PC-9 (cell line): Measurements from ENCODE around the gene UXS1. TPM values are rescaled to one million over a fixed set of nuclear protein-coding genes. Genes with fewer than 3 reads are reported as not detected.

Experiments used
- BruUV-seq: library from RNA; stranded (reverse); fragments of 400-500 nt; replicated peaks from 2 replicates; lab custom pipeline; 2021; lab: Mats Ljungman, UMichigan
- CTCF ChIA-PET: fragments of 300-600 bp; sonication (Branson Sonifier 250); formaldehyde crosslinking; loops from one replicate; lab custom pipeline; 2022; ENCODE audit warnings: antibody characterized with exemption; lab: Charles Lee
- POLR2A ChIA-PET: fragments of 300-600 bp; sonication (Branson Sonifier 250); formaldehyde crosslinking; loops from one replicate; lab custom pipeline; 2022; ENCODE audit warnings: antibody characterized with exemption; ENCODE audit not compliant: unreplicated experiment; lab: Charles Lee
- DNase-seq, 2 experiments: peaks; one replicate each; pipeline versions ENCODE4 v3.0.0 to v3.0.0-alpha.2; 2015 to 2022; ENCODE audit warnings: mixed read lengths in 1 of 2
- H2AFZ ChIP-seq: fragments of 200-600 bp; sonication (generic); 2 replicates; pipeline ENCODE4 v1.8.1; 2017; ENCODE audit warnings: antibody characterized with exemption
- H3F3A ChIP-seq: fragments of 200-600 bp; sonication (generic); 2 replicates; pipeline ENCODE4 v1.8.1; 2017; ENCODE audit warnings: antibody characterized with exemption, mild to moderate bottlenecking, low read depth; ENCODE audit not compliant: insufficient read depth
- H3K27ac ChIP-seq: fragments of 200-600 bp; sonication (generic); 2 replicates; pipeline ENCODE4 v1.6.1; 2016; ENCODE audit warnings: mixed run types
- H3K27me3 ChIP-seq: fragments of 200-600 bp; sonication (generic); 2 replicates; pipeline ENCODE4 v1.6.1; 2016; ENCODE audit warnings: low read depth, mixed run types; ENCODE audit not compliant: insufficient read depth
- H3K36me3 ChIP-seq: fragments of 200-600 bp; sonication (generic); 2 replicates; pipeline ENCODE4 v1.6.1; 2016; ENCODE audit warnings: low read depth, mixed run types
- H3K4me1 ChIP-seq: fragments of 200-600 bp; sonication (generic); replicated peaks from 2 replicates; pipeline ENCODE4 v1.6.1; 2016; ENCODE audit warnings: mixed run types; ENCODE audit not compliant: insufficient read depth
- H3K4me2 ChIP-seq: fragments of 200-600 bp; sonication (generic); 2 replicates; pipeline ENCODE4 v1.6.1; 2017; ENCODE audit warnings: mixed run types
- H3K4me3 ChIP-seq: fragments of 200-600 bp; sonication (generic); 2 replicates; pipeline ENCODE4 v1.6.1; 2016; ENCODE audit warnings: mixed run types
- H3K79me2 ChIP-seq: fragments of 200-600 bp; sonication (generic); 2 replicates; pipeline ENCODE4 v1.6.1; 2017; ENCODE audit warnings: low read depth, mixed run types
- H3K9me2 ChIP-seq: fragments of 200-600 bp; sonication (generic); 2 replicates; pipeline ENCODE4 v1.8.1; 2017; ENCODE audit warnings: mild to moderate bottlenecking; ENCODE audit not compliant: insufficient read depth
- H3K9me3 ChIP-seq: fragments of 200-600 bp; sonication (generic); 2 replicates; pipeline ENCODE4 v1.8.1; 2016; ENCODE audit warnings: low read depth; ENCODE audit not compliant: insufficient read depth
- H4K20me1 ChIP-seq: fragments of 200-600 bp; sonication (generic); 2 replicates; pipeline ENCODE4 v1.8.1; 2017; ENCODE audit not compliant: insufficient read depth
- CTCF ChIP-seq: fragments of 200-600 bp; sonication (generic); conservative IDR thresholded peaks from 2 replicates; pipeline ENCODE4 v1.6.1; 2017; ENCODE audit warnings: mixed run types, antibody characterized with exemption, mild to moderate bottlenecking, moderate library complexity
- EZH2 ChIP-seq: fragments of 200-600 bp; sonication (generic); IDR thresholded peaks from 2 replicates; pipeline ENCODE4 v1.8.0; 2017; ENCODE audit warnings: antibody characterized with exemption, low read depth
- intact Hi-C: fragments of 100-400 bp; cut with micrococcal nuclease; formaldehyde crosslinking; loops from one replicate; pipeline ENCODE4 v1.10.0; 2022; ENCODE audit not compliant: unreplicated experiment
- total RNA-seq: library from RNA; stranded (reverse); gene quantifications from 2 replicates; pipeline ENCODE4 v1.2.3, GENCODE V29; 2021

The UXS1 gene
- total RNA-seq, 1 experiment from 2014 or later = 65.6 TPM

- intact Hi-C loops = no loop called here
- Histone ChIP-seq H3K36me3 (no peaks in the 10 kb centered on the region), H2AFZ (no peak overlapping the region), H3K79me2 (peaks cover 25% of the 10 kb centered on the region; the same call in 1 of the 2 replicates), H3K4me2 (no peak overlapping the region), H3K27me3 (no peaks in the 10 kb centered on the region), H3K9me3 (no peaks in the 10 kb centered on the region), H3F3A (no peaks in the 10 kb centered on the region), H3K4me3 (no peak overlapping the region), H4K20me1 (peaks cover 13% of the 10 kb centered on the region), H3K27ac (no peak overlapping the region), H3K9me2 (no peaks in the 10 kb centered on the region), H3K4me1 (no peaks in the 10 kb centered on the region)
- no peak for DNase-seq
- CTCF ChIA-PET = no interaction called here
- TF ChIP-seq CTCF = no peak
- no peak for TF ChIP-seq EZH2
- POLR2A ChIA-PET = no interaction called here
- BruUV-seq = no TSS peak
Observed at GRCh38 chr2:106175086-106175850, 18.8 kb downstream of the UXS1 start.

- BruUV-seq = no TSS peak
Observed at GRCh38 chr2:106174056-106174455, 20.0 kb downstream of the UXS1 start.

GRCh38 chr2:106172649-106173048 lies 21.5 kb downstream of the UXS1 start:
- intact Hi-C loops = no loop called here
- CTCF ChIA-PET = interaction anchor here (0.6 kb wide), 1 partner anchor 68 kb away, joined by 3 read pairs; no protein-coding TSS in a partner anchor
- H3K27ac ChIP-seq = no peak overlapping the region
- no peak overlapping the region for H3K4me2 ChIP-seq
- no peak overlapping the region for H2AFZ ChIP-seq
- no peaks in the 10 kb centered on the region for H3K27me3 ChIP-seq
- no peaks in the 10 kb centered on the region for H3K4me1 ChIP-seq
- POLR2A ChIA-PET = no interaction called here
- H3K9me2 ChIP-seq = no peaks in the 10 kb centered on the region
- TF ChIP-seq EZH2 (no peak), CTCF (no peak)
- no peak for DNase-seq
- H3F3A ChIP-seq = no peaks in the 10 kb centered on the region
- no peaks in the 10 kb centered on the region for H3K36me3 ChIP-seq
- H3K9me3 ChIP-seq = no peaks in the 10 kb centered on the region
- peaks cover 25% of the 10 kb centered on the region; the same call in 1 of the 2 replicates for H3K79me2 ChIP-seq
- BruUV-seq = no TSS peak
- peaks cover 7% of the 10 kb centered on the region for H4K20me1 ChIP-seq
- H3K4me3 ChIP-seq = no peak overlapping the region

More at GRCh38 chr2:106174056-106174455, 20.0 kb downstream of the UXS1 start:
- TF ChIP-seq EZH2 (no peak), CTCF (no peak)
- ChIA-PET POLR2A (no interaction called here), CTCF (no interaction called here)
- Histone ChIP-seq H3K36me3 (no peaks in the 10 kb centered on the region), H3K27me3 (no peaks in the 10 kb centered on the region), H3K4me2 (no peak overlapping the region), H3K9me3 (no peaks in the 10 kb centered on the region), H4K20me1 (peaks cover 7% of the 10 kb centered on the region), H3F3A (no peaks in the 10 kb centered on the region), H3K4me3 (no peak overlapping the region), H2AFZ (no peak overlapping the region), H3K4me1 (no peaks in the 10 kb centered on the region), H3K9me2 (no peaks in the 10 kb centered on the region), H3K79me2 (peaks cover 21% of the 10 kb centered on the region; the same call in 1 of the 2 replicates), H3K27ac (no peak overlapping the region)
- DNase-seq = no peak
- intact Hi-C loops = no loop called here
